Heart left ventricle (tissue), 16 donors: ENCODE measurements around the gene GSTM5. TPM values are rescaled to one million over a fixed set of nuclear protein-coding genes. Genes with fewer than 3 reads are reported as not detected.
A peak's percentile ranks its signal among the peaks of the same experiment; 100 is the strongest.
"Not testable (repeated sequence)": the region's sequence is repeated elsewhere in the genome, so short reads cannot be mapped to it uniquely, and the experiment has no call there.

Experiments used
- ATAC-seq, 4 donors: fragments of 200-7000 bp; cut with Tn5 transposase; one replicate each; pipeline ENCODE4 v1.9.1; 2020 to 2022; ENCODE audit warnings: moderate library complexity in 4 of 4, mild to moderate bottlenecking in 3 of 4, moderate number of reproducible peaks in 1 of 4
- DNase-seq, 5 donors: peaks; one replicate each; pipeline ENCODE4 v3.0.0-alpha.2; 2020
- H3K27ac ChIP-seq, 12 donors: fragments of 200-600 bp; sonication (generic) in 4 of 12; one replicate each; pipeline versions ENCODE4 v1.5.0 to v1.8.0; 2016 to 2022; ENCODE audit warnings: mild to moderate bottlenecking in 2 of 12
- H3K27me3 ChIP-seq, 9 donors: fragments of 200-600 bp; sonication (generic) in 2 of 9; one replicate each; pipeline versions ENCODE4 v1.5.1 to v1.8.0; 2016 to 2022; ENCODE audit warnings: mild to moderate bottlenecking in 3 of 9
- H3K36me3 ChIP-seq, 9 donors: fragments of 200-600 bp; sonication (generic) in 2 of 9; one replicate each; pipeline versions ENCODE4 v1.5.0 to v1.8.0; 2018 to 2022; ENCODE audit warnings: mild to moderate bottlenecking in 2 of 9
- H3K4me1 ChIP-seq, 12 donors: fragments of 200-600 bp; sonication (generic) in 4 of 12; one replicate each; pipeline versions ENCODE4 v1.5.0 to v1.8.0; 2016 to 2022; ENCODE audit warnings: mild to moderate bottlenecking in 3 of 12
- H3K4me3 ChIP-seq, 12 donors: fragments of 200-600 bp; sonication (generic) in 4 of 12; one replicate each; pipeline versions ENCODE4 v1.5.0 to v1.8.0; 2017 to 2022; ENCODE audit warnings: mild to moderate bottlenecking in 9 of 12, moderate library complexity in 4 of 12
- H3K9me3 ChIP-seq, 12 donors: fragments of 200-600 bp; sonication (generic) in 4 of 12; one replicate each; pipeline versions ENCODE4 v1.5.0 to v1.8.0; 2016 to 2022; ENCODE audit warnings: mild to moderate bottlenecking in 1 of 12
- CTCF ChIP-seq, 12 donors: fragments of 200-600 bp; sonication (generic) in 4 of 12; IDR thresholded peaks; one replicate each; pipeline versions ENCODE4 v1.5.0 to v1.8.0; 2018 to 2022; ENCODE audit warnings: antibody characterized with exemption in 12 of 12, mild to moderate bottlenecking in 5 of 12
- POLR2A ChIP-seq, 2 donors: fragments of 450-650 bp; IDR thresholded peaks; one replicate each; pipeline ENCODE4 v1.6.1; 2017; ENCODE audit warnings: antibody characterized with exemption in 2 of 2, mild to moderate bottlenecking in 2 of 2, moderate library complexity in 2 of 2
- WGBS, 4 donors: extraction: QIAGEN DNeasy Blood & Tissue Kit in 2 of 4; methylation state at CpG; one replicate each; pipeline versions ENCODE4 v1.1.5 to v1.1.7; 2013 to 2018; 5-methylcytosine and 5-hydroxymethylcytosine counted together
- intact Hi-C, 10 donors: fragments of 100-400 bp; cut with DNase I; formaldehyde crosslinking; loops; one replicate each; pipeline versions ENCODE4 v1.11.1 to v1.14.2; 2022
- polyA plus RNA-seq, 2 donors: library from polyadenylated mRNA; stranded (reverse); fragments of 200-250 nt; gene quantifications; one replicate each; pipeline ENCODE4 v1.2.3, GENCODE V29; 2013
- total RNA-seq, 9 donors: library from RNA; depleted of rRNA in 2 of 9; stranded (reverse); fragments of >200 nt in 2 of 9; fragmentation: NEBNext Ultra II Directional in 3 of 9; extraction: Animal tissue kit (Norgen Biotek cat#: 25700) in 3 of 9; gene quantifications; one replicate each; pipeline versions ENCODE4 v1.1.0 to v1.2.4, GENCODE V29; 2016 to 2023
- donor health status: ischemic (EF 13 %, LVEDD 7.1; RV severe dilation, severe dysfunction).
- donor health status: healthy with polysubstance abuse.
- donor health status: DM: no; HTN: yes; CAD: no.
- donor health status: DM: no; HTN: no; CAD: no.
- donor health status: ischemic (EF 25% LVEDD 6.9; RV normal size, moderate dysfunction).
- donor health status: ischemic (EF 25% LVEDD 5.7; RV mildly dilated, moderate dysfunction).
- donor health status: healthy.
- donor health status: DM: yes; HTN: yes; CAD: no.
- donor health status: ischemic (EF 35%, LVEDD 5.7; RV mildly dilated, moderate dysfunction).
- donor health status: nonischemic (EF 11% LVEDD 7.7; RV severe dilation, severe dysfunction).
- donor health status: DM: yes; HTN: yes; CAD: no.
- donor health status: PGD.
- donor health status: ischemic (EF 29% LVEDD 5.4; RV normal size, mild dysfunction).
- donor health status: nonischemic (EF 23%, LVEDD 6.1; RV moderate dilation, normal function).

GSTM5 gene
- total and polyA plus RNA-seq, 11 donors: 0.49 to 9.0 (median 2.1) TPM; not detected in 1

- ATAC-seq: no peak
- 91 to 95% methylated on average over 4 of the region's 4 CpGs; no CpG with 5 or more reads in 2 of the 4 donors for WGBS, 4 donors
- H3K4me3 ChIP-seq: no peak overlapping the region
- H3K27me3 ChIP-seq: no peaks in the 10 kb centered on the region
- no peak for DNase-seq
- H3K27ac ChIP-seq: no peak overlapping the region
- no peaks in the 10 kb centered on the region for H3K9me3 ChIP-seq
- H3K4me1 ChIP-seq: peaks cover 0 to 4% (median 0%) of the 10 kb centered on the region in 12 donors
- TF ChIP-seq POLR2A (IDR thresholded peaks at IDR 0.05): no peak
- no peak for TF ChIP-seq CTCF (IDR thresholded peaks at IDR 0.05)
- H3K36me3 ChIP-seq: peaks cover 0 to 12% (median 0%) of the 10 kb centered on the region in 9 donors
- intact Hi-C loops: no loop called here
Observed at GRCh38 chr1:109697066-109697465, 15.0 kb upstream of the GSTM5 start.

- H3K27me3 ChIP-seq, H3K4me3 ChIP-seq, ATAC-seq, intact Hi-C loops, H3K27ac ChIP-seq, H3K4me1 ChIP-seq, H3K9me3 ChIP-seq, DNase-seq: not testable (repeated sequence)
- 94 to 96% methylated on average over 3 to 4 of the region's 4 CpGs; no CpG with 5 or more reads in 2 of the 4 donors for WGBS, 4 donors
- peaks cover 0 to 12% (median 0%) of the 10 kb centered on the region in 9 donors for H3K36me3 ChIP-seq
Observed at GRCh38 chr1:109697861-109698260, 14.2 kb upstream of the GSTM5 start.

- H3K9me3 ChIP-seq, DNase-seq, H3K36me3 ChIP-seq, intact Hi-C loops, H3K4me1 ChIP-seq, ATAC-seq, H3K27me3 ChIP-seq, H3K4me3 ChIP-seq, H3K27ac ChIP-seq: not testable (repeated sequence)
- 92 to 99% (median 95%) methylated on average over 3 of the region's 3 CpGs for WGBS, 4 donors
Observed at GRCh38 chr1:109702940-109703339, 9.1 kb upstream of the GSTM5 start.

- no peak for DNase-seq
- Histone ChIP-seq H3K4me3 (no peak overlapping the region), H3K4me1 (no peaks in the 10 kb centered on the region), H3K27ac (no peak overlapping the region), H3K9me3 (peaks cover 0 to 18% (median 2%) of the 10 kb centered on the region in 12 donors), H3K36me3 (no peaks in the 10 kb centered on the region), H3K27me3 (no peaks in the 10 kb centered on the region)
- no peak for TF ChIP-seq POLR2A (IDR thresholded peaks at IDR 0.05)
- TF ChIP-seq CTCF (IDR thresholded peaks at IDR 0.05): peak in 1 of 12 donors; percentile 8
- intact Hi-C loops: no loop called here
- WGBS, 4 donors: 66 to 82% (median 78%) methylated on average over 8 of the region's 8 CpGs
- peak in 1 of 4 donors; percentile 34 for ATAC-seq
Observed at GRCh38 chr1:109704173-109704572, 7.9 kb upstream of the GSTM5 start.

GRCh38 chr1:109705411-109705810 is 6.6 kb upstream of the GSTM5 start:
- no peaks in the 10 kb centered on the region for H3K4me1 ChIP-seq
- ATAC-seq: no peak
- intact Hi-C loops: no loop called here
- peaks cover 0 to 25% (median 4%) of the 10 kb centered on the region in 12 donors for H3K9me3 ChIP-seq
- TF ChIP-seq CTCF (IDR thresholded peaks at IDR 0.05) (no peak), POLR2A (IDR thresholded peaks at IDR 0.05) (no peak)
- H3K4me3 ChIP-seq: no peak overlapping the region
- 89 to 93% (median 91%) methylated on average over 4 of the region's 4 CpGs for WGBS, 4 donors
- H3K36me3 ChIP-seq: no peaks in the 10 kb centered on the region
- DNase-seq: no peak
- no peaks in the 10 kb centered on the region for H3K27me3 ChIP-seq
- H3K27ac ChIP-seq: no peak overlapping the region

GRCh38 chr1:109708949-109709348 is 3.1 kb upstream of the GSTM5 start:
- H3K27me3 ChIP-seq, intact Hi-C loops: not testable (repeated sequence)
- WGBS, 4 donors: 65 to 83% (median 77%) methylated on average over 4 of the region's 4 CpGs

GRCh38 chr1:109709822-109710221 is 2.2 kb upstream of the GSTM5 start:
- ATAC-seq: peak in 1 of 4 donors; percentile 32
- intact Hi-C loops, H3K27me3 ChIP-seq, H3K4me3 ChIP-seq, DNase-seq, H3K4me1 ChIP-seq, H3K36me3 ChIP-seq, H3K27ac ChIP-seq: not testable (repeated sequence)
- H3K9me3 ChIP-seq: peaks cover 0 to 19% (median 3%) of the 10 kb centered on the region in 12 donors

More at GRCh38 chr1:109708949-109709348, 3.1 kb upstream of the GSTM5 start:
- H3K27ac ChIP-seq, H3K4me3 ChIP-seq, DNase-seq, H3K36me3 ChIP-seq, H3K4me1 ChIP-seq, ATAC-seq: not testable (repeated sequence)
- peaks cover 0 to 19% (median 3%) of the 10 kb centered on the region in 12 donors for H3K9me3 ChIP-seq
